Ascending aorta (tissue), 2 donors: ENCODE data around the gene FIBP. TPM values are rescaled to one million over a fixed set of nuclear protein-coding genes. Genes with fewer than 3 reads are reported as not detected.

ENCODE experiments used
- DNase-seq, 2 donors: peaks; one replicate each; pipeline ENCODE4 v3.0.0-alpha.2; 2019; ENCODE audit warnings: low spot score in 2 of 2
- H3K27ac ChIP-seq, 2 donors: fragments of 200-600 bp; sonication (generic); one replicate each; pipeline ENCODE4 v1.5.1; 2016 to 2017; ENCODE audit warnings: mild to moderate bottlenecking in 1 of 2
- H3K27me3 ChIP-seq: fragments of 200-600 bp; sonication (generic); one replicate; pipeline ENCODE4 v1.5.1; 2017
- H3K36me3 ChIP-seq, 2 donors: fragments of 200-600 bp; sonication (generic); one replicate each; pipeline ENCODE4 v1.5.1; 2016
- H3K4me1 ChIP-seq, 2 donors: fragments of 200-600 bp; sonication (generic); one replicate each; pipeline ENCODE4 v1.5.1; 2016 to 2017; ENCODE audit warnings: mild to moderate bottlenecking in 1 of 2
- H3K4me3 ChIP-seq, 2 donors: fragments of 200-600 bp; sonication (generic); one replicate each; pipeline ENCODE4 v1.5.1; 2016 to 2017; ENCODE audit warnings: mild to moderate bottlenecking in 1 of 2
- H3K9me3 ChIP-seq, 2 donors: fragments of 200-600 bp; sonication (generic); one replicate each; pipeline ENCODE4 v1.5.1; 2016
- CTCF ChIP-seq, 3 experiments: fragments of 200-600 bp in 2 of 3; fragments of 450-650 bp in 1 of 3; sonication (generic) in 2 of 3; IDR thresholded peaks; one replicate each; pipeline ENCODE4 v1.5.1; 2016 to 2019; ENCODE audit warnings: antibody characterized with exemption in 3 of 3, mild to moderate bottlenecking in 1 of 3, moderate library complexity in 1 of 3
- intact Hi-C: fragments of 100-400 bp; cut with DNase I; formaldehyde crosslinking; loops from one replicate; pipeline ENCODE4 v1.15.1; 2023
- total RNA-seq: library from RNA; depleted of rRNA; stranded (reverse); fragments of >200 nt; gene quantifications from one replicate; pipeline ENCODE4 v1.1.0, GENCODE V29; 2016

The FIBP gene
- total RNA-seq, 1 donor from 2014 or later: 57.2 TPM

DNA sequence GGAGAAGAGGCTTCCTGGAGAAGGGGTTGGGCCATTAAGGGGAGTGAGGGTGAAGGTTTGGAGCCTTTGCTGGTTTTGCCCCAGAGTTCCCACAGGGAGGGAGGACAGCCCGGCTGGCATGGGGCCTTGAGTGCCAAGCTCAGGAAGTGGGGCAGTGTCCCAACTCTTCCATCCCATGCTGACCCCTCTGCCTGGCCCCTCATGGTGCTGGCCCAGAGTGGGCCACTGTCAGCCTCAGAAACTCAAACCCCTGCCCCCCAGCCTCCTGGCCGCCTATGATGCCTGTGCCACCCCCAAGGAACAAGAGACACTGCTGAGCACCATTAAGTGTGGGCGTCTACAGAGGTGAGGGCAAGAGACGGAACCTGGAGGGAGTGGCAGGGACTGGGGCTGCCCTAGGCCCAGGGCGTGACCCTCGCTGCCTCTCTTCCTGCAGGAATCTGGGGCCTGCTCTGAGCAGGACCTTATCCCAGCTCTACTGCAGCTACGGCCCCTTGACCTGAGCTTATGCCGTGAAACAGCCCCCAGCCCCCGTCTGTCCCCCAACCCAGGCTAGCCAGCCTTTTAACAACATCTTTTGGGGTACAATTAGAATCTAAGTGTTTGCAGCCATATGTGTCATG lies 22.6 kb downstream of the FIBP start:
- TF ChIP-seq CTCF (IDR thresholded peaks at IDR 0.05): no peak
- no peak for DNase-seq
- Histone ChIP-seq H3K36me3 (peaks cover 63 to 80% of the 10 kb centered on the region in 2 donors), H3K9me3 (no peaks in the 10 kb centered on the region), H3K27me3 (no peaks in the 10 kb centered on the region), H3K4me1 (peaks cover 11 to 14% of the 10 kb centered on the region in 2 donors), H3K27ac (no peak overlapping the region), H3K4me3 (no peak overlapping the region)
- intact Hi-C loops: no loop called here

GRCh38 chr11:65864706-65865471 lies 23.4 kb downstream of the FIBP start:
- intact Hi-C loops: no loop called here
- DNase-seq: no peak
- Histone ChIP-seq H3K9me3 (no peaks in the 10 kb centered on the region), H3K36me3 (peaks cover 62 to 80% of the 10 kb centered on the region in 2 donors), H3K27me3 (no peaks in the 10 kb centered on the region), H3K4me3 (no peak overlapping the region), H3K4me1 (peaks cover 11 to 14% of the 10 kb centered on the region in 2 donors), H3K27ac (no peak overlapping the region)
- TF ChIP-seq CTCF (IDR thresholded peaks at IDR 0.05): no peak

DNA sequence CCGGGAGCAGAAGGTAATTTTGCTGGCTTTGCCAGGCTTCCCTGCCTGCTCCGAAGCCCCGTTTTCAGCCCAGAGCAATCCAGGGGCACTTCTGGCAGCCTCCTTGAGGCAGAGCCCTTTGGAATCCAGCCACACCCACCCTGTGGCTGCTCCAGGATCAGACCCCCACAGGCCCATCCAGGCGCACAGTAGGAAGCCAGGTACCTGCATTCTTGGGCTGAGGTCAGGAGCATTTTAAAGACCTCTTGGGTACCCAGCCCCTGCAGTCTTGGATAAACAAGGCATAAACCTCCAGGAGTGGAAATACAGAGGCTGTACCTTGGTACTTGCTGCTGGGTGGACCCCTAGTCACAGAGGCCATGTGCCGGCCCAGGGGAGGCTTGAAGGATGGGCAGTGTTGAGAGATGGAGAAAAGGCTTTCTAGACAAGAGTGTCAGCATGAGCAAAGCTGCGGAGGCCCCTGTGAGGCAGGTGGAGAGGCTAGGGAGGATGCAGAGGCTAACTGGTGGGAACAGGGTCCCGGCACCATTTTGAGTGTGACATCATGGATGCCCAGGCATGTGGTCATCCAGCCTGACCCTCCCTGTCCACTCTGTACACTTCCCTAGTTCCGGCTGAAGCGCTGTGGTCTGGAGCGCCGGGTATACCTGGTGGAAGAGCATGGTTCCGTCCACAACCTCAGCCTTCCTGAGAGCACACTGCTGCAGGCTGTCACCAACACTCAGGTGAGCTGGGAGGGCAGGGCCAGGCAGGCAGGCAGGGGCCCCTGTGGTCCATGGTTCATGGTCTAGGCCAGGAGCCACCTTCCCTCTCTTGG lies 24.2 kb downstream of the FIBP start:
- intact Hi-C loops: no loop called here
- no peak for DNase-seq
- TF ChIP-seq CTCF (IDR thresholded peaks at IDR 0.05): no peak
- no peak overlapping the region for H3K4me3 ChIP-seq
- peaks cover 11 to 14% of the 10 kb centered on the region in 2 donors for H3K4me1 ChIP-seq
- H3K27me3 ChIP-seq: no peaks in the 10 kb centered on the region
- peak overlapping the region in 1 of 2 donors; percentile 29 for H3K27ac ChIP-seq
- no peaks in the 10 kb centered on the region for H3K9me3 ChIP-seq
- H3K36me3 ChIP-seq: peaks cover 55 to 73% of the 10 kb centered on the region in 2 donors

DNA sequence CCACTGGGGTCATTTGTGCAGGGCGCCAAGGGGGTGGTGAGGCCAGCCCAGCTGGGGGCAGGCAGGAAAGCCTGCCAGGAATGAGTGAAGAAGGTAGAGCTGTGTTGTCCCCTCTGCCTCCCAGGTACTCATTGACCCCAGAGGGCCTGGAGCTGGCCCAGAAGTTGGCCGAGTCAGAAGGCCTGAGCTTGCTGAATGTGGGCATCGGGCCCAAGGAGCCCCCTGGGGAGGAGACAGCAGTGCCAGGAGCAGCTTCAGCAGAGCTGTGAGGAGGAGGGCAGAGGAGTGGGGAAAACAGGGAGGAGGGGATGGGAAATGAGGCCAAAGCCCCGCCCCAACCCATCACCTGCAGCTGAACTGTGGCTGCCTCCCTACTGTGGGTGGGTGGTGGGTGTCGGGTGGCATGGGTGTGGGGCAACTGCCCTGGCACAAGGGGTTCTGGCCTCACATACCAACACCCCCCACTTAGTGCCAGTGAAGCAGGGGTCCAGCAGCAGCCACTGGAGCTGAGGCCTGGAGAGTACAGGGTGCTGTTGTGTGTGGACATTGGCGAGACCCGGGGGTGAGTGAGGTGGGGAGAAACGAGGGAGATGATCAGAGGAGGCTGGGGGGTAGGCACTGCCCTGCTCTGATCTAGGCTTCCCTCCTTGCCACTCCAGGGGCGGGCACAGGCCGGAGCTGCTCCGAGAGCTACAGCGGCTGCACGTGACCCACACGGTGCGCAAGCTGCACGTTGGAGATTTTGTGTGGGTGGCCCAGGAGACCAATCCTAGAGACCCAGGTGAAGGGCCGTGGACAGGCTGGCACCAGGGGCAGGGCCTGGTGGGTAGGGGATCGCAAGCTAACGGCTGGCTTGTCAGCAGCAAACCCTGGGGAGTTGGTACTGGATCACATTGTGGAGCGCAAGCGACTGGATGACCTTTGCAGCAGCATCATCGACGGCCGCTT lies 25.1 kb downstream of the FIBP start:
- peaks cover 11 to 14% of the 10 kb centered on the region in 2 donors for H3K4me1 ChIP-seq
- no peaks in the 10 kb centered on the region for H3K9me3 ChIP-seq
- no peak overlapping the region for H3K4me3 ChIP-seq
- TF ChIP-seq CTCF (IDR thresholded peaks at IDR 0.05): no peak
- intact Hi-C loops: no loop called here
- H3K36me3 ChIP-seq: peaks cover 55 to 65% of the 10 kb centered on the region in 2 donors
- H3K27me3 ChIP-seq: no peaks in the 10 kb centered on the region
- DNase-seq: no peak
- H3K27ac ChIP-seq: peak overlapping the region; percentile 29 to 94
